LNCaP clone FGC (cell line): ENCODE results near the gene CX3CR1.

Experiments used
- DNase-seq: peaks from one replicate; pipeline ENCODE4 v3.0.0-alpha.2; 2011; ENCODE audit warnings: low read depth
- H3K4me3 ChIP-seq: 2 replicates; pipeline ENCODE4 v1.5.1; 2011; ENCODE audit warnings: mild to moderate bottlenecking, low read depth, low read length, control low read depth
- TF ChIP-seq, protein P1 (sequence below): IDR thresholded peaks from 2 replicates; pipeline ENCODE4 v1.5.1; 2012; ENCODE audit warnings: mild to moderate bottlenecking; ENCODE audit not compliant: control insufficient read depth, insufficient read depth; ENCODE audit errors: extremely low read depth

The CX3CR1 gene

DNA sequence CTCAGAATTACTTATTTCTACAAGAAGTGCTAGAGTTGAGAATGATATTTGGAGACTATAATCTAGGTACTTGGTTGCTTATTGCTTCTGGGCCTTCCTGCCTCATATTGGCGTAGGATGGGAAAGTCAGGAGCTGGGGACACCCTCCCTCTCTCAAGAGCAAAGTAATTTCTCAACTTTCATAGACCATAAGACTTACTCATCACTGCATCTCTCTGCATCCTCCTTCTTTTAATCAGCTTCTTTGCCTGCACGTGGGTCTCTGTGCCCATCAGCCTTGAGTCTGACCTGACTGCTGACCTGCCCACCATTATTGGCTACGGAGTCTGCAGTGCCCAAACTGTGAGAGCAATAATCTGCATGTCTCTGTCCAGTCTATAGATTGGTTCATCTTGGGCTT, 60.1 kb downstream of the CX3CR1 start:
- H3K4me3 ChIP-seq: no peak overlapping the region
- no peak for DNase-seq
- TF ChIP-seq, protein P1, sequence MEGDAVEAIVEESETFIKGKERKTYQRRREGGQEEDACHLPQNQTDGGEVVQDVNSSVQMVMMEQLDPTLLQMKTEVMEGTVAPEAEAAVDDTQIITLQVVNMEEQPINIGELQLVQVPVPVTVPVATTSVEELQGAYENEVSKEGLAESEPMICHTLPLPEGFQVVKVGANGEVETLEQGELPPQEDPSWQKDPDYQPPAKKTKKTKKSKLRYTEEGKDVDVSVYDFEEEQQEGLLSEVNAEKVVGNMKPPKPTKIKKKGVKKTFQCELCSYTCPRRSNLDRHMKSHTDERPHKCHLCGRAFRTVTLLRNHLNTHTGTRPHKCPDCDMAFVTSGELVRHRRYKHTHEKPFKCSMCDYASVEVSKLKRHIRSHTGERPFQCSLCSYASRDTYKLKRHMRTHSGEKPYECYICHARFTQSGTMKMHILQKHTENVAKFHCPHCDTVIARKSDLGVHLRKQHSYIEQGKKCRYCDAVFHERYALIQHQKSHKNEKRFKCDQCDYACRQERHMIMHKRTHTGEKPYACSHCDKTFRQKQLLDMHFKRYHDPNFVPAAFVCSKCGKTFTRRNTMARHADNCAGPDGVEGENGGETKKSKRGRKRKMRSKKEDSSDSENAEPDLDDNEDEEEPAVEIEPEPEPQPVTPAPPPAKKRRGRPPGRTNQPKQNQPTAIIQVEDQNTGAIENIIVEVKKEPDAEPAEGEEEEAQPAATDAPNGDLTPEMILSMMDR: no peak

DNA sequence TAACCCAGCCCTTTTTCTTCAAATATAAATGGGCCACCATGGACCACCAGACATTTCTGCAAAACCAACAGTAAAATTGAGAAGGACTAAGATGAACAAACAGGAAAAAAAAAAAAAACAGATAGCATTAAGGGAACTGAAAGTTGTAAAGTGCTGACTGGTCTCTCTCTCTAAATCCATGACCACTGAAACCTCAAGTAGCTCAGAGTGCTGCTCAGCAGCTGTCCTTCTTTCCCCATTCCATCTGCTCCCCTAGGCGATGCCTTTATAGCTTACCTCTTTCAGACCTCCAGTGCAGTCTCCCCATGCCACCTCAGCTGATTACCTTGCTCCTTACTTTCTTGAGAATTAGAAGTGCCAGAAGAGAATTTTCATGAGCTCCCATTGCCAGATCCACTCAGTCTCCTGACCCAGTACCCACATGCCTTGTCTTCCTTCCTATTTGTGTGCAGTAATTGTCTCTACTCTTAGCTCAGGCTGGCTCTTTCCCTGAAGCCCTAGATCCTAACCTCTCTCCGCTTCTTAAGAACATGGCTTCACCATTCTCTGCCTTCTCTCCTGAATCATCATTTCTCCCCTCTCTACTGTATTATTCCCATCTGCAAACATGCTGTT, 63.6 kb downstream of the CX3CR1 start:
- no peak for DNase-seq

DNA sequence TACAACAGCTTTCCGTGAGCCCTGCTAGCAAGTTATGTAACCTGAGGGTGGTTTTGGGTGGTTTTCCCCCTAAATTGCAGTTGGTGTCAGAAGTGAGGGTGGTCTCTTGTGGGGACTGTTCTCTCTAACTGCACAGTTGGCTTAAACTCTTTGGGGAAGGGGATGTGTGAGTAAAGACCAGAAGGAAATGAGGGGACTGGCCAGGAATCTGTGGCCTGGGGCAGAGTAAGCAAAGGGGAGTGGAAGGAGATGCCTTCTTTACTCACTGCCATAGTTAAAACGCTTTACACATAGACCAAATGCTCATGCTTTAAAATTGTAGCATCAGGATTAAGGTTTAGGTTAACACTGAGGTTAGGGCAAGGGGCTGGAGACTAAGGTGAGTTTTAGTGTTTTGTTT, 66.2 kb downstream of the CX3CR1 start:
- TF ChIP-seq, protein P1: no peak
- H3K4me3 ChIP-seq: no peak overlapping the region
- no peak for DNase-seq

More for the DNA sequence above, 63.6 kb downstream of the CX3CR1 start:
- TF ChIP-seq, protein P1: no peak
- no peak overlapping the region for H3K4me3 ChIP-seq
